NK-92 (cell line): ENCODE results near the gene D2HGDH.
"Not testable (repeated sequence)": the region's sequence is repeated elsewhere in the genome, so short reads cannot be mapped to it uniquely, and the experiment has no call there.

Experiments
- DNase-seq: peaks from one replicate; lab custom pipeline; 2025; ENCODE audit not compliant: unreplicated experiment; lab: John Stamatoyannopoulos, UW

The D2HGDH gene

GRCh38 chr2:241768251-241768711, 33.9 kb downstream of the D2HGDH start:
- no peak for DNase-seq

DNA sequence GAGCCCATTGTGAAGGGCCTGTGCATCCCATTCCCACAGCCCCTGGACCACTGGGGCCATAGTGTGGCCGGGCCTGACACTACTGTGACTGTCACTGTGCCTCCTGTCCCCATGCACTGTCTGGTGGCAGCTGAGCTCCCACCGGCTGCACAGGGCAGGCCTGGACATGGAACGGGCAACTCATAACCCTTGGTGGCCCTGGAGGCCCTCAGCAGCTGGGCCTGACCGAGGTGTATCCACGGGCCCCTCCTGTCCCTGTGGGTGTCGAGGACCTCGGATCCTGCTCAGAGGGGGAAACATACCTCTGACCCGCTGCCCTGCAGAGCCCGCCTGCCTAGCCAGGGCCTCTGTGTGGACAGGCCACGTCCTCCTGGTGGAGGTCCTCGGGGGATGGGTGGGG, 34.4 kb downstream of the D2HGDH start:
- DNase-seq, result no peak

DNA sequence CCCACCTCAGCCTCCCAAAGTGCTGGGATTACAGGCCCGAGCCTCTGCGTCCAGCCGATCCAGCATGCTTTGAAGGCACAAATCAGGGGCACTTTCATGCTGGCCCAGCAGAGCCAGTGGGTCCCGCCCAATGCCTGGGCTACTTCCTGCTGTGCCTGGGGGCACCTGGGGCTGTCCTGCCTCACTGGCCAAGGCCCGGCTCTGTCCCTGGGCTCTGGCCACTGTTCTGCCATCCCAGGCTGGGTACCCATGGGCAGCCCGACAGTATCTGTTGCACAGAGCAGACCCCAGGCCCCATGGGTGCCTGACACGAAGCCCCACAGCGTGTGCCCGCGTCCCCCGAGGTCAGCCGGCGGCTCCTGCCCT, 35.4 kb downstream of the D2HGDH start:
- DNase-seq, result no peak

- DNase-seq, result no peak
Observed at GRCh38 chr2:241770185-241770935, 35.9 kb downstream of the D2HGDH start.

DNA sequence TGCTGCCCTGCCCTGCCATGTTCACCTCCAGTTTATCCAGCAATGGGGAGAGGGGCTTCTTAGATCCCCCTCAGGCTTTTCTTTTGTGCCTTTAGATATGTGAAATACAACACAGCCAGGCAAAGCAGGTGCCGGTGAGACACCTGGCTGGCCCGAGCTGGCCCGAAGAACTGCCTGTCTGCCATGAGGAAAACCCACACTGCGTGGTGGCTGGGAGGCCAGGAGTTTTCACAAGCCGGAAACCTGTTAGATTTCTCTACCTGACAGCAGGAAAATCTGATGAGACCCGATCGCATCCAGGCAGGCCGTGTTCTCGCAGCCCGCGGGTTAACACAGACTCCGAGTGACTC, 36.5 kb downstream of the D2HGDH start:
- DNase-seq, result no peak

DNA sequence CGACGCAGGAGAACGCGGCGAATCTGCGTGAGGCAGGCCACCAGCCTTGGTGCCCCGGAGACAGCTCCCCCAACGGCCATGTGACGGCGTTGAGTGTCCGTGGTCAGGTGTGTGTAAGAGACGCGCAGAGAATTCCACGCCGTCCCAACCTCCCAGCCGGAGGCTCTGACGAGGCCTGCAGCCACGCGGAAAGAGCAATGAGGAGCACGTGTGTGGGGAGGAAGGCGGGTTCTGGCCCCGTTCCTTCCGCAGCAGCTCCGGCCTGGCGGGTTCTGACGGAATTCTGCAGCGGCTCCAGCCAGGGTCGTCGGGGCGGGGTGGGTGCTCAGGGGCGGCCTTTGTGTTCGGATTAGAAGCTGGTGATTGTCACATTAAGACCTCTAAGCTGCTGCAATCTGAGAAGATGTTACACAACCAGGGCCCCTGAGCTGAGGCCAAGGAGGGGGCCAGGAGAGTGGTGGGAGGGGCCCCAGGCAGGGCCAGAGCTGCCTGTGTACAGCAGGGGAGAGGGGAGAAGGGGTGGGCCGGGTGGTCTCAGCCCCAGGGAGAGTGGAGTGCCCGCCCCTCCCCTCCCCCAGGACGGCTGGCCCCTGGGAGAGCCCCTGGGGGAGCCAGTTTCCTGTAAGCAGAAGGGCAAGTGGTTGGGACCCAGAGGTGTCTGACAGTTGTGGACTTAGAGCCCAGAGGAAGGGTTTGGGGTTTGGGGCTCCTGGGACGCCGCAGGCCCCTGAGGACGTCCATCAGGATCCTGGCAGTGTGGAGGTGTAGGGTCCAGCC, 37.0 kb downstream of the D2HGDH start:
- no peak for DNase-seq

- no peak for DNase-seq
Observed at GRCh38 chr2:241772063-241772499, 37.7 kb downstream of the D2HGDH start.

DNA sequence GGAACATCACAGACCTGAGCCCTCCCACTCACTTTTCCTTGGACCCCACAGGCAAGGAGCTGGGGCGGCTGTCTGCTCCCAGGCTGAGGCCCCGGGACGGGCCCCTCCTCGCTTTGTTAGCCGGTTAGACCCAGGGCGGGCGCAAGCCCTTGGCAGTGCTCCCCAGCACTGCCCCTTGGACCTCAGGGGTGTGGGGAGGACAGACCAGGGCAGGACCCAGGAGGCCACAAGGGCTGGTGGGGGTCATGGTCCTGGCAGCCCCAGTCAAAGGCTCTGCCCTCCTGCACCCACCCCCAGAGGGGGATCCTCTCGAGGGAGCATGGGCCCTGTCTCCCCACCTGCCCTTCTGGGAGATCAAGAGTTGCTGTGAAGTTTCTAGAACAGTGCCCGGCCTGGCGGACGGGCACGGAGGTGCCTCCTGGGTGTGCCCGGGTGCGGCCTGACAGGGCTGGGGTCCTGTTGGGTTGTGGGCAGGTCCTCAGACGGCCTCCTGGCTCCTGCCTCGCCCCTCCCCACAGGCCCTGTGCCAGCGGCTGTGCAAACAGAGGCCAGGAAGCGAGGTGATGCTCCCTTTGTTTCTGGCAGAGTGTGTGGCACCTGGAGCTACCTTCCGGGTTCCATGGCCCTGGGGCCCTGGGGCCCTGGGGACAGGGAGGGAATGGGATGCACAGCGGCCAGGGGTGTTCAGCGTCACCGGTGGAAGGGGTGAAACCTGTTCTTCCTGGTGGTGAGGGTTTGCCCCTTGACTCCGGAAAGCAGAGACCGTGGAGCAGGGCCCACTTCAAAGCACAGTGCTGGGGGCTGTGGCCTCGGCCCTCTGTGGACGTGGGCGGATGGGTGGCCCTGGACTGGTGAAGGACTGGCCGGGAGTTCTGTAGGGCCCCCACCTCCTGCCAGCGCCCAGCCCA, 39.3 kb downstream of the D2HGDH start:
- DNase-seq, result no peak

DNA sequence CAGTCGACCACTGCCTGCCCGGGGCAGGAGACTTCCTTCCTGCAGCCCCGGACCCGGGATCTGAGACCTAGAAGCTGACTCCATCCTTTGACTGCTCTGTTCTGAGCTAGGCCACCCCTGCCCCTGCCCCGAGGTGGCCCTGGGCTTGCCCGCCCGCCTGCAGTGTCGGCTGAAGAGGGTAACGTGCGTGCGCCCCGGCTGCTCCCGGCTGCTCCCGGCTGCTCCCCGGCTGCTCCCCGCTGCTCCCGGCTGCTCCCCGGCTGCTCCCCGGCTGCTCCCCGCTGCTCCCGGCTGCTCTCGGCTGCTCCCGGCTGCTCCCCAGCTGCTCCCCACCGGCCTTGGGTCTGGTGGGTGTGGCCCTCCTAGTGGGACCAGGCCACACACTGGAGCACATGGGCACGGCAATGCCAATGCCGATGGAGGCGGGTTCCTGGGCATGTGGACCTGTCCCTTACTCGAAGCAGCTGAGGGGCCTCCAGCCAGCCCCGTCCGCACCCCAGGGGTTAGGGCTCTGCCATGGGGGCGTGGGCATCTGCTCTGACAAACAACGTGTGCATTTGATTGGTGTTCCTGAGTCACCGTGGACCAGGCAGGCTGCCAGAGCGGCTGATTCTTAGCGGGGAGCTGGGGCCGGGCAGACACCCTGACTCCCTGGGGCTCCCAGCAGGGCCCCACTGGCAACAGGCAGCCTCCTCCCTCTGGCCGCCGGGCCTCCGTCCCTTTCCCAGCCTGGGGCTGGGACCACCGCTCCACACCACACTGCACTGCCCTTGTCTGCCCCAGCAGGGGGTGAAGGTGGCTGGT, 40.2 kb downstream of the D2HGDH start:
- DNase-seq, result no peak

DNA sequence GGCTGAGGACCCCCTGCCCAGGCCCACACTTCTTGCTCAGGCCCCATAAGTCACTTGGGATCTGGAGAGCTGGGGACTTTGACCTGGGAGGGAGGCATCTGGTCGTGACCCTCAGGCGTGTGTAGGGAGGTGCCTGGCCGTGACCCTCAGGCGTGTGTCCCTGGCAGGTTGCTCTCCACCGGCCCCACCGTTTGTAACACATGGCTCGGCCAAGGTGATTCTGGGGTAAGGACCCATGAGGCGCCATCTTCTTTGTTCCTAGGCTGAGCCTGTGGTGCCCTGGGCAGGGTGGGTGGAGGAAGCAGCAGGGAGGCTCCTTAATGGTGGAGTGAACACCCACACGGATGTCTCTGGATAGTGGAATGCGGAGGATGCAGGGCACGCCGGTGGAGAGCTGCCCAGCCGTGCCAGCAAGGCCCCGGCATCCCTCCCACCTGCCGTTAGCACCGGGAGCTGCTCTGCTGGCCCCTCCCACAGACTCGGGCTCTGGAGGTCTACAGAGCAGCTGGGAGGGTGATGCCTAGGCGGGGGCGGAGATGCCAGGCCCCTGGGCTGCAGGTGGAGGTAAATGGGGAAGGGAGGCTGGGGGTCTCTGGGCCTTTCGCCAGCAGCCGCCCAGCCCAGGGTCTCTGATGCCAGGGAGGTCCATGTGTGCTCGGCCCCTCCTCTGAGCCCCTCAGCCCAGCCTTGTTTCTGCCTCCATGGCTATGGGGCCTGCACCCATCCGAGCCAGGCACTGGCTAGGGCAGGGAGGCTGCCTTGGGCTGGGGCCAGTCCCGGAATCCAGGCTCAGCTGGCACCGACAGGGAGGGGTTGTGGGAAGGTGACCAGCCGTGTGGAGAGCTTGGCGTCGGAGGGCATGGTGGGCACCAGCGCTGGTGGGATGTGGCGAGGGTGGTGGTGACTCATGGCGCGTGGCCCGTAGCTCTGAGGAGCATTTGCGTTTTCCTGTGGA, 41.1 kb downstream of the D2HGDH start:
- DNase-seq, result no peak

GRCh38 chr2:241776336-241777169, 42.1 kb downstream of the D2HGDH start, which contains the start of gene GAL3ST2:
Gene GAL3ST2, plus strand, starts transcription at chr2:241776822. Its CDS starts 134 bp downstream, at chr2:241776956.
- DNase-seq, result no peak

DNA sequence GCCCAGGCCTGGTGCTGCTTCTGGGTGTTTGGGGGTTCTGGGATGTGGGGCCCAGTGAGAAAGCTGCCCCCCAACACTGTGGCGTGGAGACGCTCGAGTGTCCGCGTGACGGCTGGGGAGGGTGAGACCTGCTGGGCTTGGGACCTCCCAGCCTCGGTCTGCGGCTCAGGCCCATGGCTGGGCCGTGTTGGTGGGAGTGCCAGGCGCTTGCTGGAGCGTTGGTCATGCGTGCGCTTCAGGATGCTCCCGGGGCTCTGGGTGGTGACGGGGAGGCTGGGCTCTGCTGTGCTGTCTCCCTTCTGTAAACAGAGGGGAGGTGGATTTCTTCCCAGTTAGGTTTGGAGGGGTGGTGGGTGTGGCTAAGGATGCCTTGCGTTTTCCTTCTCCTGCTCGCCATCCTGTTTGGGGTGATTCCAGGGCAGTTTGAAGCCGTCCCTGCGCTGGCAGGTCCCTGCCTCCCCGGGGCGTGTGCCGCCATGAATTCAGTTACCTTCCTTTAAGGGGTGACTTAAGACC, 42.8 kb downstream of the D2HGDH start:
- DNase-seq, result no peak

GRCh38 chr2:241777686-241778627, 43.5 kb downstream of the D2HGDH start:
- no peak for DNase-seq

DNA sequence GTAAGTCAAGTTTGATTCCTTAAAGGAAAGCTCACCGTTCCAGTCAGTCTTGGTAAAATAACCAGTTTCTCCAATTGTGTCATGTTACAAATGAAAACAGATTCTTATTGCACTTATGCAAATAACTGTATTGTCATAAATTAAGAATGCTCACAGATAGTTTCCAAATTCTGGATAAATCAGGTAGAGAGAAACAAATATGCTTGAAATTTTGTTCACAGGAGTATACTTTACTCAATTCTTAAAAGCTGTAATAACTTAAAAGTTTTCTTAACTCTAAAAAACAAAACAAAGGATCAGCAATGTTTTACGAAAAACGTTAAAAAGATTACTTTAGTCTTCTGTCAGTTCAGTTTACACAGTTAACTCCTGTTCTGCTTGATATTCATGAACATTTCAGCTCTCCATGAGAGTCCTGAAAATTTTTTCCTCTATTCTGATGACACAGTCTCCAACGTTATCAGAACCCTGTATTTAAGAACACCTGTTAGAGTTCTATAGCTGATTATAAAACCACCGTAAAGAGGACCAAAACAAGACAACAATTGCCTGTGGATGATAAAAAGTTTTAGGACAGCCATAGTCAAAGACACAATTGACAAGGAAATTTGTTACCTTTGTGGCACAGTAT, 46.6 kb downstream of the D2HGDH start:
- DNase-seq, result no peak

DNA sequence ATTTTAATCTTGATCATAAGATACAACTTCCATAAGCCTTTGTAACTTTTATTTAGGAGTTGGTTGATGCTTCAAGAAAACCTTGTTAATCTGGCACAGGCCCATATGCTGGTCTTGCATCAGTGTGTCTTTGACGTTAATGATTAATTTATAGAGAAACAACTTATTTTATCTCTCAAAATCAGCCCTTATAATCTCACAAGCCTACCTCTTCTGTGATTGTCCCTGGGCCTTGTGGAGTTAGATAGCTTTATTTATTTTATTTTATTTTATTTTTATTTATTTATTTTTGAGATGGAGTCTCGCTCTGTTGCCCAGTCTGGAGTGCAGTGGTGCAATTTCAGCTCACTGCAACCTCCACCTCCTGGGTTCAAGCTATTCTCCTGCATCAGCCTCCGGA, 47.6 kb downstream of the D2HGDH start:
- DNase-seq, result not testable (repeated sequence)

GRCh38 chr2:241788135-241788534, 53.7 kb downstream of the D2HGDH start:
- no peak for DNase-seq

DNA sequence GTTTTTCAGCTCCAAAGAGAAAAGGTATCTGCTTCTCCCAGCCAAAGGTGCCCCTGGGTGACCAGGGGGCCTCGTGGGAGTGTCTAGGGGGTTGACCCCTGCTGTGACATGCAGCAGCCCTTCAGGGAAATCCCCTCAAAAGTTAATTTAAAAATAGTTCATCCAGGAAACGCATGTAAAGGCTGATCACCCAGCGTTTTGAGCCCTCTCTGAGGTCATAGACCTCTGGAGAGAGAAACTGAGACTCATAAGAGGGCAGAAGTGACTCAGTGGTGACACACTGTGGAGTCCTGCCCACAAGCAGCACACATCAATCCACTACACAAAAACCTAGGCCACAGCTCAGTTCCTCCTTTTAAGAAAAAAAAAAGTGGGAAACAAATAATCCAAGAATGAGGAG, 54.1 kb downstream of the D2HGDH start:
- DNase-seq, result no peak
